HG02623 (cell line): ENCODE measurements around the gene SSX4B.
"Not testable (repeated sequence)": the region's sequence is repeated elsewhere in the genome, so short reads cannot be mapped to it uniquely, and the experiment has no call there.

Experiments used
- ATAC-seq: cut with Tn5 transposase; IDR thresholded peaks from one replicate; pipeline ENCODE4 v1.9.1; 2021; ENCODE audit warnings: moderate library complexity; ENCODE audit not compliant: unreplicated experiment

SSX4B gene, protein sequence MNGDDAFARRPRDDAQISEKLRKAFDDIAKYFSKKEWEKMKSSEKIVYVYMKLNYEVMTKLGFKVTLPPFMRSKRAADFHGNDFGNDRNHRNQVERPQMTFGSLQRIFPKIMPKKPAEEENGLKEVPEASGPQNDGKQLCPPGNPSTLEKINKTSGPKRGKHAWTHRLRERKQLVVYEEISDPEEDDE

DNA sequence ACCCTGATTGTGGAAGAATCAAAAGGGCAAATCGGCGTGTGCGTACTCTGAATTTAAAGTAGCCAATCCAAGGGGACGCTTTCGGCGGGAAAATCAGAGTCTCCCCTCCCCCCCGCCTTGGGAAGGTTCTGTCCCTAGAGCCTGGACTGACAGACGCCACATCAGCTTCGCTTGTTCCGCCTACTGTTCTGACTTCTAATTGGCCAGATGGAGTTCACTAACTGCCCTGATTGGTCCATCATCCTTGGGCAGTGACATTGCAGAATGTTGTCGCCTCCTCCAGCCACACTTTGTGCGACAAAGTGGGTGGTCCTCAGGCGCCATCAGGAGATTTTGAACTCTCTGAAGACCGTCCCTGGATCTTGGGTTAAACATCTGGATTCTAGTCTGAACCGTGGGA is at the start of gene SSX4B:
Gene SSX4B (minus strand): TSS at position 101 of the 400 bp plus-strand sequence. CDS start 588 bp downstream, outside the sequence.
- not testable (repeated sequence) for ATAC-seq

DNA sequence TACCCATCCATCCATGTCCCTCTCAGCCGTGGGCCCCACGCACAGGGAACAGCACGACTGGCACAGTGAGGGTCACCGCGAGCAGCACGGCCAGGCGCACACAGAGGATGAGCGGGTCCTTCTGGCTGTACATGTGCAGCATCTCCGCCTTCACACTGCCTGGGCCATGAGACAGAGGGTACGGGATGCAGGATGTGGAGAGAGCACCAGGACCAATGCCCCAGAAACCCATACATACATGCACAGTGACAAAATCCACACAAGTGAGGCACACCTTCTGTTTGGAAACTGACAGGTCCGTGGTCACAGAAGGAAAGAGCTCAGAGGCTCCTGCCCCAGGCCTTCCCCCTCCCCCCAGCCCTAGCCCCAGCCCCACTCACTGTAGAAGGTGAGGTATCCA is 48.8 kb upstream of the SSX4B start:
- no peak for ATAC-seq

DNA sequence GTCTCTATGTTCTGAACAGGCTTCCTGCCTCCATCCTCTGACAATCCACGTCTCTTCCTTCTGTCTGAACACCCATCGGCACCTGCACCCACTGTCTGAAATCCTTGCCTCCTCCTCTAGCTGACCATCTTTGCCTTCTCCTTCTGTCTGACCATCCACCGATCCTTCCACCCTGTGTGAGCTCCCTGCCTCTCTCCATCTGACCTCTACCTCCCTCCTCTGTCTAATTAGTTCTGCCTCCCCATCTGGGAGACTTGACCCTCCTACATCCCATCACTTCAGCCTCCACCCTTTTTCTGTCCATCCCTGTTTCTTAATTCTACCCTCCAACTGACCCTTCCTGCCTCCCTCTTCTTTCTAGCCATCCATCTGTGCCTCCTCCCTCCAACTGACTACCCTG is 48.3 kb upstream of the SSX4B start:
- no peak for ATAC-seq

DNA sequence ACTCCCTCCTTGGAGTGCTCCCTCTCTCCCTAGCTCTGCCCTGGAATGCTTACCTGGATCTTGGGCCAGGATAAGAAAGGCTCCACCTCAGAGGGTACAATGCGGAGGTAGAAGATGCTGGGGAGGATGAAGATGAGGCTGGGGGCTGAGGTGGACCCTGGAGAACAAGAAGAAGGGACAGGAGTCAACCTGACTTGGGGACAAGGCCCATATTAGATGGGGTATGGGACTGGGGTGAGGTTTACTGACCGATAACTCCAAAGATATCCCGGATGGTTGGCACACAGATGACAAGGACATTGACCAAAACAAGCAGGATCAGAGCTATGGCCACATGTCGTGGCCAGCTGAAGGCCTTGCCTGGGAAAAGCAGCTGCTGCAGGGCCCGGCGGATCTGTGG is 47.7 kb upstream of the SSX4B start:
- ATAC-seq = no peak

DNA sequence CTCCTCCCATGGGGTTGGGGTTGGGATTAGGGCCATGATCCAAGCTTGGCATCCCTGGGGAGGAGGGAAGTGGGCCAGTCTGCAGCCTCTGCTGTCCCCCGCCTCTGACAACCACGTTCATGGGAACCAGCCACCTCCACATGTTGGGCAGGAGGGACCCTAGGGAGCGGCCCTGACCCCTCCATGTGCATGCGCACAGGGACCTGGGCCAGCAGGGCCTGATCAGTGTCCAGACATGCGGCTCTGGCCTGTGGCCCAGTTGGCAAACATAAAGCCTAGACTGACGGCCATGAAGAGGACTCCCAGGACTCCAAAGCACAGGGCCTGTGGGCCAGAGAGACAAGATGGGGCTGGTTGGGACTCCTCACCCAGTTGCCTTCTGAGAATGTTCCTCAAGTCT is 47.0 kb upstream of the SSX4B start:
- no peak for ATAC-seq

DNA sequence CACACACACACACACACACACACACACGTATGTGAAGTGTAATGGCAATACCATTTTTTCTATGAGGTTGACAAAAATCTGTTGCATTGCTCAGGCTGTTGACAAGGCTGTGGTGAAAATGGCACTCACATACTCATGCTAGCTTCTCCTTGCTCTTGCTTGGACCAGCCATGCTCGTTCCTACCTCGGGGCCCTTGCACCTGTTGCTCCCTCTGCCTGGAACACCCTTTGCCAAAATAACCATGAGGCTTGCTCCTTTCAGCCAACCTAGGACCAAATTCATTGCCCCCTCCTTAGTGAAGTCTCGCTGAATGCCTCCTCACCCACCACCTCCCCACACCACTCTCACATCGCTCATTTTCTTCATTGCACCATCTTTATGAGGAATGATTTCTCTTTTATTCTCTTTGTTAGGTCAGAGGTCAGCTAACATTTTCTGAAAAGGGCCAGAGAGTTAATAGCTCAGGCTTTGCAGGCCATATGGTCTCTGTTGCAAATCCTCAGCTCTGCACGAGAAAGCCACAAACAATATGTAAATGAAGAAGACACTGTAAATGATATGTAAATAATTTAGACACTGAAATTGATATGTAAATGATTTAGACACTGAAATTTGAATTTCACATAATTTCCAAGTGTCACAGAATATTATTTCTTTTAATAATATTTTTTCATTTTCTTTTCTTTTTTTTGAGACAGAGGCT is 45.0 kb upstream of the SSX4B start:
- no peak for ATAC-seq

DNA sequence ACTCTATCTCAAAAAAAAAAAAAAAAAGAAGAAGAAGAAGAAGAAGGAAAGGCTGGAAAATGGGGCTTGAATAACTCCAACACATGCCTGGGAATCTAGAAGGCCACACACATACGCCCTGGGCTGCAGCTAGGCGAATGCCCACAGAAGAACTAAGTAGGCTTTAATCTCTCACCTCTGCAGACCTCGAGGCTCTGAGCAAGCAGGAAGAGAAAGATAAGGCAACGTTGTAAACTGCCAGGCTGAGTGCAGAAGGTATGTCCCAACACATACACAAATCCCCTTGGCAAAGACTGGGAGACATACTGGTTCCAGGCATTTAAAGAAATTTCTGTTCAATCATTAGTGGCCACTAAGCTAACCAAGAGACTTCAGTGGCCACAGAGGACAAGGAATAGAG is 39.9 kb upstream of the SSX4B start:
- no peak for ATAC-seq

DNA sequence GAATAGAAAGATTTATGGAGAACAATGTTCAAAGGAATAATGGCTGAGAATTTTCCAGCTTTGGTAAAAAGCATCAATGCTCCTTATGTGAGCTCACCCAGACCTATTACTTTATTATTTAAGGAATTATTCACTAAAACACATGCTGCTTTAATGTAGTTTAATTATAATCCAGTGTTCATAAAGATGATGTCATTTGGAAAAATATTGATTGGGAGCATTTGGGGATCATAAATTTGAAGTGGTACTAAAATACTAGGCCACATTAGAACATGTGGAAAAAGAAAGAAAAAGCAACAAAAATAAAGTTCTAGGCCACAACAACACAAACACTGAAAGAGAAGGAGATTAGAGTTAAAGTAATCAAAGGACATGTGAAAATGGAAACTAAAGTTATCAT is 38.3 kb upstream of the SSX4B start:
- no peak for ATAC-seq

DNA sequence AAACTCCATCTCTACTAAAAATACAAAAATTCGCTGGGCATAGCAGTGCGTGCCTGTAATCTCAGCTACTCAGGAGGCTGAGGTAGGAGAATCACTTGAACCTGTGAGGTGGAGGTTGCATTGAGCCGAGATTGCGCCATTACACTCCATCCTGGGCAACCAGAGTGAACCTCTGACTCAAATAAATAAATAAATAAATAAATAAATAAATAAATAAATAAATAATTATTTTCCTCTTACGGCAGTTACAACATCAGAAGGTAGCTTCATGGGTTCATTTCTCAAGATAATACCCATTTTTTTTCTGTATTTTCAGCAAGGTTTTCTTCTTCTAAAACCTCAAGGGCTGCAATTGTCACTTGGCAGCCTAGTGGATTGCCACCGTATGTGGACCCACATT is 35.4 kb upstream of the SSX4B start:
- ATAC-seq = not testable (repeated sequence)

DNA sequence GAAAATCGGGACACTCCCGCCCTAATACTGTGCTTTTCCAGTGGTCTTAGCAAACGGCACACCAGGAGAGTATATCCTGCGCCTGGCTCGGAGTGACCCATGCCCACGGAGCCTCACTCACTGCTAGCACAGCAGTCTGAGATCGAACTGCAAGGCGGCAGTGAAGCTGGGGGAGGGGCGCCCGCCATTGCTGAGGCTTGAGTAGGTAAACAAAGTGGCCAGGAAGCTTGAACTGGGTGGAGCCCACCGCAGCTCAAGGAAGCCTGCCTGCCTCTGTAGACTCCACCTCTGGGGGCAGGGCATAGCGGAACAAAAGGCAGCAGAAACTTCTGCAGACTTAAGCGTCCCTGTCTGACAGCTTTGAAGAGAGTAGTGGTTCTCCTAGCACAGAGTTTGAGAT is 22.0 kb upstream of the SSX4B start:
- ATAC-seq = not testable (repeated sequence)

DNA sequence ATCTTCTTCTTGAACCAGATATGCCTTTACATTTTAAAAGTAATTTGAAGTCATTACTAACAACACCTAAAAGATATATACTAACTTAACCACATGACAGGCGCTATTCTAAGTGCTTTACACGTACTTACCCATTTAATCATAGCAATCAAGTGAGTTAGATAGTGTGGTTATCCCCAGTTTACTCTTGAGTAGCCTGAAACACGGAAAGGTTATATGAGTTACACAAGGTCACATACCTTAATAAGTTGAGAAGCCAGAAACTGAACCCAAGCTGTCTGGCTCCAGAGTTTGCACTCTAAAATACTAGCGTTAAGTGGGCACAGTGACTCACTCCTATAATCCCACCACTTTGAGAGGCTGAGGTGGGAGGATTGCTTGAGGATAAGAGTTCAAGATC is 18.4 kb upstream of the SSX4B start:
- not testable (repeated sequence) for ATAC-seq

DNA sequence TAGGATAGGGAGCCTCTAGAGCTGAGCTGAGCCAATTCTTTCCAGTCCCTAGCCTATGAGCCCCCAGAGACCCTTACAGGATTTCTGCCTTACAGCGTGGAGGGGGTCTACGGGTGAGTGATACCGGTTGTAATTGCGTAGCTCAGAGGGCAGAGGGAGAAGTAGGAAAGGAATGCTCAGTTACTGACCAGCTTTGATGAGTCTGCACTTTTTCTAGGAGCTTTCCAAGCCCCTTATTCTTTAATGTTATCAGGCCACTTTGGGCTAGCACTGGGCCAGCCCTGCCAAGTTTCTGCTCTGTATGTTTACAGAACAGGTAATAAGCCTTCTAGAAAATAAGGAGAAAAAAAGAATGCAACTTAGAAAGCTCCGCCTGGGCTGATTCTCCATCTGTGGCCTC is 17.8 kb upstream of the SSX4B start:
- ATAC-seq = not testable (repeated sequence)

DNA sequence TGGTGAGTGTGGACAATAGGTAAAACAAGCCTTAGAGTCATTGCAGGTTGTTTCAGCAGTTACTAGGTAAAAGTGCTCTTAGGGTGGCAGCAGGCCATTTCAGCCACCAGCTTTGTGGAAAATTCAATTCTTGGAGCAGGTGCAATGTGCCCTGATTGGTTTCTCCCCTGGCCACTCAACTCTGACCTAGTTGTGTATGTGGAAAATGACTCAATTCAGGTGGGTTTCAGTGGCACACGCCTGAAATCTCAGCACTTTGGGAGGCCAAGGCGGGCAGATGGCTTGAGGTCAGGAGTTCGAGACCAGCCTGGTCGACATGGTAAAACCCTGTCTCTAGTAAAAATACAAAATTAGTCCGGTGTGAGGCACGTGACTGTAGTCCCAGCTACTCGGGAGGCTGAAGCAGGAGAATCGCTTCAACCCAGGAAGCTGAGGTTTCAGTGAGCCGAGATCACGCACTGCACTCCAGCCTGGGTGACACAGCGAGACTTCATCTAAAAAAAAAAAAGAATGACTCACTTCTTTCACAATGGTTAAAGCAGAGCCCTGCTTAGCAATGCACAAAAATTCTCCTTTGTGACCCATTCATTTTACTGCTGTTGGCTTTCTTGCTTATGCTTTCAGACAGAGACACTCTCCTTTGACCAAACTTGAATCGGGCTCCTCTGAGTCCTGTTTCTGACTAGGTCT is 15.4 kb upstream of the SSX4B start:
- not testable (repeated sequence) for ATAC-seq

DNA sequence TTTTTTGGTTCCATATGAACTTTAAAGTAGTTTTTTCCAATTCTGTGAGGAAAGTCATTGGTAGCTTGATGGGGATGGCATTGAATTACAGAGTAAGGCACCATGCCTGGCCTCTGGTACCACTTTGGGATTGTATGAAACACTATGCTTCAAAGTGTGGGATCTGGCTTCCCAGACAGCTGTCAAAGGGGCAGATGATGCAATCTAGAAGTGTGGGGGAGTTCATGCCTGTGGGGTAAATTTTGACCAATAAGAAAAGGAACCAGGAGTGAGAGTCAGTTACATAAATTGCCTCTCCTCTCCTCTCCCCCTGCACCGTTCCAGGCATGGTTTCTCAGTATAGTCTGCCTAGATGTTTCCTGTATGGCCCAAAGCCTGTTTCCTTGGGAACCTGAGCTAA is 13.9 kb downstream of the SSX4B start:
- not testable (repeated sequence) for ATAC-seq

DNA sequence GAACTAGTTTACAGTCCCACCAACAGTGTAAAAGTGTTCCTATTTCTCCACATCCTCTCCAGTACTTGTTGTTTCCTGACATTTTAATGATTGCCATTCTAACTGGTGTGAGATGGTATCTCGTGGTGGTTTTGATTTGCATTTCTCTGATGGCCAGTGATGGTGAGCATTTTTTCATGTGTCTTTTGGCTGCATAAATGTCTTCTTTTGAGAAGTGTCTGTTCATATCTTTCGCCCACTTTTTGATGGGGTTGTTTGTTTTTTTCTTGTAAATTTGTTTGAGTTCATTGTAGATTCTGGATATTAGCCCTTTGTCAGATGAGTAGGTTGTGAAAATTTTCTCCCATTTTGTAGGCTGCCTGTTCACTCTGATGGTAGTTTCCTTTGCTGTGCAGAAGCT is 14.8 kb downstream of the SSX4B start:
- ATAC-seq = not testable (repeated sequence)

DNA sequence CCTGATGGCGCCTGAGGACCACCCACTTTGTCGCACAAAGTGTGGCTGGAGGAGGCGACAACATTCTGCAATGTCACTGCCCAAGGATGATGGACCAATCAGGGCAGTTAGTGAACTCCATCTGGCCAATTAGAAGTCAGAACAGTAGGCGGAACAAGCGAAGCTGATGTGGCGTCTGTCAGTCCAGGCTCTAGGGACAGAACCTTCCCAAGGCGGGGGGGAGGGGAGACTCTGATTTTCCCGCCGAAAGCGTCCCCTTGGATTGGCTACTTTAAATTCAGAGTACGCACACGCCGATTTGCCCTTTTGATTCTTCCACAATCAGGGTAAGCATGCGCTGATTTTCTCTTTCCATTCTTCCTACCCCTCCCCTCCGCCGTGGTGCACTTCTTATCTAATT is 28.5 kb downstream of the SSX4B start, which contains the start of gene SSX4:
Gene SSX4 (plus strand): TSS at position 301 of the 400 bp plus-strand sequence. CDS start 515 bp downstream, outside the sequence.
- not testable (repeated sequence) for ATAC-seq

DNA sequence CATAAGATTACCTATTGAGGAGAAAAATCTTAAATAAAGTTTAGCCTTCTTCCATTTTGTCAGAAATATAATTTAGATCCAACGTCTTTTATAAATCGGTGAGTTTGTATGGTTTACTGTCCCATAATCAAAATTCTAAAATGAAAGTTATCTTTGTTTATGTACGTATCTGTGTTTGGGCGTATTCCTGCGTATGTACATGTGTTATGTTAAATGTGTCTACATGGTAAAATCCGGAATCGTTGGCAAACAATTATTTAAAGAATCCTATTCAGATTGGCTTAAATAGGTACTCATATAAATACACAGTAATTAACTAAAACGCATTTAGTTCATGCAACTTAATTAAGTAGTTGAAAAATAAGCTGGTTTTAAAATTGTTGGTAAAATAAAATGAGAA is 41.4 kb downstream of the SSX4B start:
- ATAC-seq = not testable (repeated sequence)

DNA sequence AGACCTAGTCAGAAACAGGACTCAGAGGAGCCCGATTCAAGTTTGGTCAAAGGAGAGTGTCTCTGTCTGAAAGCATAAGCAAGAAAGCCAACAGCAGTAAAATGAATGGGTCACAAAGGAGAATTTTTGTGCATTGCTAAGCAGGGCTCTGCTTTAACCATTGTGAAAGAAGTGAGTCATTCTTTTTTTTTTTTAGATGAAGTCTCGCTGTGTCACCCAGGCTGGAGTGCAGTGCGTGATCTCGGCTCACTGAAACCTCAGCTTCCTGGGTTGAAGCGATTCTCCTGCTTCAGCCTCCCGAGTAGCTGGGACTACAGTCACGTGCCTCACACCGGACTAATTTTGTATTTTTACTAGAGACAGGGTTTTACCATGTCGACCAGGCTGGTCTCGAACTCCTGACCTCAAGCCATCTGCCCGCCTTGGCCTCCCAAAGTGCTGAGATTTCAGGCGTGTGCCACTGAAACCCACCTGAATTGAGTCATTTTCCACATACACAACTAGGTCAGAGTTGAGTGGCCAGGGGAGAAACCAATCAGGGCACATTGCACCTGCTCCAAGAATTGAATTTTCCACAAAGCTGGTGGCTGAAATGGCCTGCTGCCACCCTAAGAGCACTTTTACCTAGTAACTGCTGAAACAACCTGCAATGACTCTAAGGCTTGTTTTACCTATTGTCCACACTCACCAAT is 43.9 kb downstream of the SSX4B start:
- not testable (repeated sequence) for ATAC-seq

DNA sequence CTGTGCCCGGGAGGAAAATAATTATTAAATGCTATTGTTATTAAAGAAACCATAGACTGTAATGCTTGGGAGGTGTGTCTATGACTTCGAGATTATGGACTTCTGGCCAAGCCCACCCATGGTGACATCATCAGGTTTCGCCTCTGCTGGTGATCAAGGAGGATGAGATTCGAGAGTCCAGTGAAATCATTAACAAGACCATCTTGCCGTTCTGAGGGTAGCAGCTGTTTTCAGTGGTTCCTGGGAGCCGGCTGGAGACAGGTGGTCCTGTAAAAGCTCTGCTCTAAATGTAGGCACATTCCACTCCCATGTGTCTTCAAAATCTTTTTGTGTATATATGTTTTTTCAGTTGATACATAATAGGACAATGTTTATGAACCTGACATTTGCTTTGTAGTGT is 52.5 kb downstream of the SSX4B start:
- not testable (repeated sequence) for ATAC-seq

DNA sequence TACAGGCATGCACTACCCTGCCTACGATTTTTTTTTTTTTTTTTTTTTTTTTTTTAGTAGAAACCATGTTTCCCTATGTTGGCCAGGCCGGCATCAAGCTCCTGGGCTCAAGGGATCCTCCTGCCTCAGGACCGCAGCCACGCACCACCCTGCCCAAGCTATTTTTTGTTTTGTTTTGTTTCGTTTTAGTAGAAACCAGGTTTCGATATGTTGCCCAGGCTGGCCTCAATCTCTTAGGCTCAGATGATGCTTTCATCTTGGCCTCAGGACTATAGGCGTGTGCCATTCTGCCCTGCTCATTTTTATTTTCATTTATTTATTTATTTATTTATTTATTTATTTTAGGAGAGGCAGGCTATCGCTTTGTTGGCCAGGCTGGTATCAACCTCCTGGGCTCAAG is 54.1 kb downstream of the SSX4B start:
- ATAC-seq = no peak

DNA sequence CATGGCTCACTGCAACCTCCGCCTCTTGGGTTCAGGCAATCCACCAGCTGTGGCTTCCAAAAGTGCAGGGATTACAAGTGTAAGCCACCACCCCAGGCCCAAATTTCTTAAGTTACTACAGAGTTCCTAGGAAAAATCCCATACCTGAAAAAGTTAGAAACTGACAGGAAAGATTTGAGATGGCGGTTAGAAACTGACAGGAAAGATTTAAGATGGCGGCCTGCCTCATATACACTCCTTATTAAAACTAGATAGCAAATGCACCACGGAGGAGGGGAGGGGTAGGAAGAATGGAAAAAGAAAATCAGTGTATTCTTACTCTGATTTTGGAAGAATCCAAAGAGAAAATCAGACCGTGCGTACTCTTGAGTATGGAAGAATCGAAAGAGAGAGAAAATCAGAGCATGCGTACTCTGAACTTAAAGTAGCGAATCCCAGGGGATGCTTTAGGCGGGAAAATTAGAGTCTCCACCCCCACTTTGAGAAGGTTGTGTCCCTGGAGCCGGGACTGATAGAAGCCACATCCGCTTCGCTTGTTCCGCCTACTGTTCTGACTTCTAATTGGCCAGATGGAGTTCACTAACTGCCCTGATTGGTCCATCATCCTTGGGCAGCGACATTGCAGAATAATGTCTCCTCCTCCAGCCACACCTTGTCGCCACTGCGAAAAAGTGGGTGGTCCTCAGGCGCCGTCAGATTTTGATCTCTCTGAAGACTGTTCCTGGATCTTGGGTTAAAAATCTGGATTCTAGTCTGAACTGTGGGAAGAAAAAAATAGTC is 55.3 kb downstream of the SSX4B start, which contains the start of gene SSX3:
Gene SSX3 (minus strand): TSS at position 389 of the 780 bp plus-strand sequence. CDS start 1,454 bp downstream, outside the sequence.
- ATAC-seq = not testable (repeated sequence)
